Amygdala (tissue), 56 donors: ENCODE measurements around the gene KLF11.
"Not testable (repeated sequence)": the region's sequence is repeated elsewhere in the genome, so short reads cannot be mapped to it uniquely, and the experiment has no call there.

Source experiments
- DNase-seq, 56 donors: peaks; one replicate each; lab custom pipeline; 2025; lab: John Stamatoyannopoulos, UW

Gene KLF11

GRCh38 chr2:10008809-10009176 is 34.6 kb upstream of the KLF11 start:
- DNase-seq, result no peak

GRCh38 chr2:10009271-10009810 is 34.0 kb upstream of the KLF11 start:
- DNase-seq, result no peak

- DNase-seq, result peak in 25 of 56 donors; percentile 4 to 61 (median 28)
Measured at GRCh38 chr2:10009811-10010781, 33.3 kb upstream of the KLF11 start.

GRCh38 chr2:10010861-10011605 is 32.3 kb upstream of the KLF11 start:
- DNase-seq, result not testable (repeated sequence)

- DNase-seq, result not testable (repeated sequence)
Measured at GRCh38 chr2:10011606-10012325, 31.6 kb upstream of the KLF11 start.

- DNase-seq, result not testable (repeated sequence)
Measured at GRCh38 chr2:10012366-10012962, 30.9 kb upstream of the KLF11 start.

- no peak for DNase-seq
Measured at GRCh38 chr2:10012963-10013461, 30.3 kb upstream of the KLF11 start.

GRCh38 chr2:10013651-10014417 is 29.5 kb upstream of the KLF11 start:
- DNase-seq, result not testable (repeated sequence)

GRCh38 chr2:10014418-10015190 is 28.7 kb upstream of the KLF11 start:
- no peak for DNase-seq

GRCh38 chr2:10015376-10015989 is 27.9 kb upstream of the KLF11 start:
- DNase-seq, result not testable (repeated sequence)

GRCh38 chr2:10016001-10016801 is 27.1 kb upstream of the KLF11 start:
- DNase-seq, result no peak

GRCh38 chr2:10016802-10017258 is 26.5 kb upstream of the KLF11 start:
- no peak for DNase-seq

GRCh38 chr2:10017313-10017941 is 25.9 kb upstream of the KLF11 start:
- DNase-seq, result no peak

- no peak for DNase-seq
Measured at GRCh38 chr2:10019174-10019573, 24.2 kb upstream of the KLF11 start.

- DNase-seq, result no peak
Measured at GRCh38 chr2:10019602-10020400, 23.5 kb upstream of the KLF11 start.

- DNase-seq, result no peak
Measured at GRCh38 chr2:10022041-10022421, 21.3 kb upstream of the KLF11 start.
